Measurements from ENCODE around the gene DHRS11. TPM values are rescaled to one million over a fixed set of nuclear protein-coding genes. Genes with fewer than 3 reads are reported as not detected.

DHRS11 gene
- total and polyA plus RNA-seq, 10 of the 15 experiments (the other 5 are each of a cell fraction or from before 2014, with no cell fraction given) = 3.4 to 23.0 (median 14.5) TPM

DNA sequence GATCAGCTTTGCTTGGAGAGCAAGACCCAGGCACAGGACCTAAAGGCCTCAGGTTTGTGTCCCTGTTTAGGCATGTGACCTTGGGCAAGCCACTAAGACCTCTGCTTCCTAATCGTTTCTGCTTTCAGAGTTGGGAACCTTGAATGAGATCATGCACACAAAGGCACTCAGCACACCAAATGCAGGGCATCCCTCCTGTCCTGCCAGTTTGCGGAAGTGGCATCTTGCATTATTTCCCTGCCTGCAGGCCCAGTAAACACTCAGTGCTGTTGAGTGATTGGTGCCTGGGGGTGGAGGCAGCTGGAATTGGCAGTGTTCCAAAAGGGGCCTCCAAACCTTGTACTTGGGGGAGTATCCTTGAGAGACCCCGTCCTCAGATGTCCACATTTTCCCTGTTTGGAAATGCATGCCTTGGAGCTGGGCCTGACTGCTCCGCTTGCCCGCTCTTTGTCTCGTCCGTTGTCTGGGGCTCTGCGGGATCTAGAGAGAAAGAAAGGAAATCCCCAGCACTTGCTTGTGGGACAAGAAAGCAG, 38.4 kb downstream of the DHRS11 start (continued):
- TF ChIP-seq ZBTB40 (IDR thresholded peaks at IDR 0.05; ENCODE audit: borderline replicate concordance) (no peak), NR2C1 (IDR thresholded peaks at IDR 0.05) (no peak), SMAD5 (IDR thresholded peaks at IDR 0.05; ENCODE audit: low read depth) (no peak)

GRCh38 chr17:36631022-36631421, 39.3 kb downstream of the DHRS11 start:
- POLR2A ChIA-PET = no interaction called here
- FAIRE-seq (no peak), DNase-seq (ENCODE audit: low read depth, low spot score) (no peak), ATAC-seq (no peak)
- intact Hi-C loops (cut with micrococcal nuclease; ENCODE audit: unreplicated experiment) = no loop called here
- no TSS peak for BruUV-seq (replicated peaks)
- RAD21 ChIA-PET (ENCODE audit: unreplicated experiment) = interaction anchor here (1.4 kb wide), 2 partner anchors 417 to 610 kb away, joined by 4 to 5 read pairs; no protein-coding TSS in a partner anchor
- Histone ChIP-seq H3K36me3 (ENCODE audit: control insufficient read depth in 2 of 2, insufficient read depth in 2 of 2, low read length in 1 of 2) (no peaks in the 10 kb centered on the region), H4K20me1 (ENCODE audit: control insufficient read depth, insufficient read depth) (no peaks in the 10 kb centered on the region), H3K79me2 (ENCODE audit: control insufficient read depth, insufficient read depth, low read length) (no peaks in the 10 kb centered on the region), H3K4me1 (ENCODE audit: control insufficient read depth, insufficient read depth, low read length) (no peaks in the 10 kb centered on the region), H3K4me2 (ENCODE audit: control insufficient read depth, insufficient read depth) (no peak overlapping the region), H3K27me3 (replicated peaks in 1 of 2; ENCODE audit: control insufficient read depth in 2 of 2, insufficient read depth in 2 of 2, low read length in 1 of 2) (peaks cover 0 to 4% of the 10 kb centered on the region in 2 experiments; a peak in 2 of 4 replicates), H3K4me3 (no peak overlapping the region), H3K9me3 (replicated peaks; ENCODE audit: control insufficient read depth, insufficient read depth, low read length) (no peaks in the 10 kb centered on the region), H3K9ac (ENCODE audit: control insufficient read depth, insufficient read depth, low read length) (no peak overlapping the region), H3K27ac (ENCODE audit: control insufficient read depth, insufficient read depth) (no peak overlapping the region), H2AFZ (ENCODE audit: control insufficient read depth, low read depth, low read length) (no peak overlapping the region)
- SMC1A ChIA-PET (ENCODE audit: uncharacterized antibody, unreplicated experiment) = interaction anchor here (1.2 to 4.5 kb wide), 2 partner anchors 42 to 416 kb away, joined by 4 to 25 read pairs; no protein-coding TSS in a partner anchor
- CTCF ChIA-PET = interaction anchor here (1.3 to 9.3 kb wide), 3 partner anchors 416 to 742 kb away, joined by 5 to 76 read pairs (median 25); no protein-coding TSS in a partner anchor
- no peak for TF ChIP-seq GATAD2B (conservative IDR thresholded peaks at IDR 0.05; ENCODE audit: low read depth)
- no peak for TF ChIP-seq SREBF1 (IDR thresholded peaks at IDR 0.05; ENCODE audit: low read length)
- TF ChIP-seq CBX3 (IDR thresholded peaks at IDR 0.05; ENCODE audit: borderline replicate concordance, low read depth) = no peak
- no peak for TF ChIP-seq PAX8 (IDR thresholded peaks at IDR 0.05)
- TF ChIP-seq SUZ12 (IDR thresholded peaks at IDR 0.05; ENCODE audit: unreplicated experiment) = no peak
- TF ChIP-seq DPF2 (IDR thresholded peaks at IDR 0.05) = no peak
- 44% methylated on average over 4 of the region's 4 CpGs for WGBS (ENCODE audit: insufficient coverage, insufficient replicate concordance, low lambda C conversion rate, missing lambda C conversion rate)
- in situ Hi-C loops (cut with MboI) = loop anchor here (25.0 kb wide), 1 partner anchor 1181 kb away; no protein-coding TSS in a partner anchor
